A549 (cell line): ENCODE results near the gene NRN1L. TPM values are rescaled to one million over a fixed set of nuclear protein-coding genes. Genes with fewer than 3 reads are reported as not detected.
A peak's percentile ranks its signal among the peaks of the same experiment; 100 is the strongest.

Experiments
- ATAC-seq, 2 experiments: fragments of 200-7000 bp in 1 of 2; fragments of >200 bp in 1 of 2; cut with Nextera tagmentation in 1 of 2; cut with Tn5 transposase in 1 of 2; 3 replicates each; pipeline versions ENCODE4 v1.8.0 to v1.9.1; 2018 to 2020; ENCODE audit warnings: mild to moderate bottlenecking in 1 of 2, moderate library complexity in 1 of 2
- CTCF ChIA-PET: fragments of 300-600 bp; sonication (Branson Sonifier 250); formaldehyde crosslinking; extraction: SDS; loops from one replicate; lab custom pipeline; 2021; ENCODE audit warnings: antibody characterized with exemption, inconsistent platforms; lab: Yijun Ruan, JAX
- POLR2A ChIA-PET: fragments of 350-600 bp; formaldehyde crosslinking; extraction: SDS; loops from one replicate; lab custom pipeline; 2021; ENCODE audit warnings: antibody characterized with exemption, inconsistent platforms; lab: Yijun Ruan, JAX
- DNase-seq, 2 experiments: peaks; one replicate each; pipeline versions ENCODE4 v3.0.0 to v3.0.0-alpha.2; 2011 to 2016; ENCODE audit warnings: low read depth in 1 of 2, low spot score in 1 of 2
- FAIRE-seq: peaks from 2 replicates; lab custom pipeline; 2011; peaks lifted over from hg19 to GRCh38; lab: Jason Lieb, UNC
- H3K27ac ChIP-seq, 2 experiments: fragments of >200 bp; sonication (Bioruptor Twin); formaldehyde crosslinking; 3 replicates each; pipeline ENCODE4 v1.5.1; 2016 to 2017
- H3K4me1 ChIP-seq: fragments of >200 bp; sonication (Bioruptor Twin); formaldehyde crosslinking; 3 replicates; pipeline ENCODE4 v1.6.1; 2016
- H3K4me2 ChIP-seq: fragments of >200 bp; sonication (Bioruptor Twin); formaldehyde crosslinking; 3 replicates; pipeline ENCODE4 v1.6.1; 2016
- H3K4me3 ChIP-seq: fragments of >200 bp; sonication (Bioruptor Twin); formaldehyde crosslinking; 3 replicates; pipeline ENCODE4 v1.5.1; 2016
- H3K9me3 ChIP-seq: fragments of >200 bp; sonication (Bioruptor Twin); formaldehyde crosslinking; 3 replicates; pipeline ENCODE4 v1.6.1; 2016
- CBX2 ChIP-seq: fragments of 200-600 bp; sonication (generic); IDR thresholded peaks from 2 replicates; pipeline ENCODE4 v1.6.1; 2016; ENCODE audit warnings: low read depth, mild to moderate bottlenecking, borderline replicate concordance
- CHD2 ChIP-seq: fragments of 150-350 bp; IDR thresholded peaks from 2 replicates; pipeline ENCODE4 v1.6.1; 2014; ENCODE audit warnings: low read length; ENCODE audit not compliant: partially characterized antibody
- EHMT2 ChIP-seq: fragments of 200-600 bp; sonication (generic); IDR thresholded peaks from 2 replicates; pipeline ENCODE4 v1.6.1; 2016; ENCODE audit warnings: antibody characterized with exemption, low read depth, mild to moderate bottlenecking, moderate library complexity
- FOSB ChIP-seq: fragments of 250-450 bp; sonication (Bioruptor Pico); IDR thresholded peaks from 2 replicates; pipeline ENCODE4 v1.5.0; 2020; ENCODE audit warnings: mild to moderate bottlenecking, moderate library complexity
- FOSL2 ChIP-seq, 2 experiments: fragments of 450-650 bp in 1 of 2; fragments of >200 bp in 1 of 2; sonication (Bioruptor Twin) in 1 of 2; formaldehyde crosslinking; IDR thresholded peaks; 2 replicates each; pipeline versions ENCODE4 v1.5.0 to v1.6.1; 2016 to 2020; ENCODE audit warnings: mild to moderate bottlenecking in 1 of 2, moderate library complexity in 1 of 2
- GATA3 ChIP-seq: IDR thresholded peaks from 2 replicates; pipeline ENCODE4 v1.6.1; 2012; ENCODE audit warnings: borderline replicate concordance
- HDAC2 ChIP-seq: fragments of 200-600 bp; sonication (generic); IDR thresholded peaks from 2 replicates; pipeline ENCODE4 v1.6.1; 2016
- JUN ChIP-seq, 2 experiments: fragments of >200 bp; sonication (Bioruptor Twin); formaldehyde crosslinking; IDR thresholded peaks; 2 replicates in 1 of 2; 3 replicates in 1 of 2; pipeline ENCODE4 v1.6.1; 2016 to 2017
- KDM5A ChIP-seq: fragments of 200-600 bp; sonication (generic); IDR thresholded peaks from 2 replicates; pipeline ENCODE4 v1.6.1; 2016; ENCODE audit warnings: antibody characterized with exemption, mild to moderate bottlenecking
- MAFK ChIP-seq: fragments of 450-650 bp; IDR thresholded peaks from 2 replicates; pipeline ENCODE4 v1.6.1; 2014; ENCODE audit not compliant: partially characterized antibody
- RARB ChIP-seq: fragments of 250-450 bp; sonication (Bioruptor Pico); IDR thresholded peaks from 2 replicates; pipeline ENCODE4 v1.8.0; 2021; ENCODE audit warnings: mild to moderate bottlenecking, moderate library complexity
- RFX5 ChIP-seq: fragments of 450-650 bp; IDR thresholded peaks from 2 replicates; pipeline ENCODE4 v1.7.1; 2014; ENCODE audit warnings: antibody characterized with exemption, mild to moderate bottlenecking, moderate library complexity
- SREBF2 ChIP-seq: fragments of 450-650 bp; IDR thresholded peaks from 2 replicates; pipeline ENCODE4 v1.6.1; 2014; ENCODE audit warnings: mild to moderate bottlenecking, moderate library complexity
- ZC3H11A ChIP-seq: fragments of 450-650 bp; IDR thresholded peaks from 2 replicates; pipeline ENCODE4 v1.6.1; 2014; ENCODE audit warnings: antibody characterized with exemption, mild to moderate bottlenecking
- ZFP36 ChIP-seq: fragments of 450-650 bp; IDR thresholded peaks from 2 replicates; pipeline ENCODE4 v1.6.1; 2014; ENCODE audit warnings: borderline replicate concordance; ENCODE audit not compliant: partially characterized antibody
- ZNF302 ChIP-seq: fragments of 250-450 bp; sonication (Bioruptor Pico); IDR thresholded peaks from 2 replicates; pipeline ENCODE4 v1.9.0; 2021; ENCODE audit warnings: inconsistent platforms, mild to moderate bottlenecking, moderate library complexity
- WGBS: methylation state at CpG from one replicate; pipeline ENCODE4 v1.1.6; 2017; ENCODE audit errors: missing lambda C conversion rate; 5-methylcytosine and 5-hydroxymethylcytosine counted together
- polyA plus RNA-seq, 4 experiments: library from polyadenylated mRNA; depleted of rRNA in 3 of 4; stranded (reverse); fragments of >200 nt; fragmentation: RNase III in 1 of 4; extraction: RNeasy Plus Mini Kit Qiagen cat#74134 plus additional on column Dnase treatment in 1 of 4; gene quantifications; 2 replicates in 3 of 4; 3 replicates in 1 of 4; pipeline ENCODE4 v1.2.3, GENCODE V29; 2011 to 2017
- TF ChIP-seq, protein P1 (sequence below): IDR thresholded peaks from 2 replicates; pipeline ENCODE4 v1.6.1; 2012
- TF ChIP-seq, protein P2 (sequence below): fragments of 150-350 bp; IDR thresholded peaks from 2 replicates; pipeline ENCODE4 v1.6.1; 2014; ENCODE audit warnings: low read depth, mild to moderate bottlenecking, low read length
- TF ChIP-seq, protein P3 (sequence below): IDR thresholded peaks from 2 replicates; pipeline ENCODE4 v1.6.1; 2012; ENCODE audit warnings: low read depth, borderline replicate concordance
- TF ChIP-seq, protein P4 (sequence below): fragments of 450-650 bp; IDR thresholded peaks from 2 replicates; pipeline ENCODE4 v1.6.1; 2014; ENCODE audit warnings: antibody characterized with exemption
- TF ChIP-seq, protein P5 (sequence below): IDR thresholded peaks from 2 replicates; pipeline ENCODE4 v1.6.1; 2012
- TF ChIP-seq, protein P6 (sequence below): fragments of >200 bp; sonication (Bioruptor Twin); formaldehyde crosslinking; IDR thresholded peaks from 3 replicates; pipeline ENCODE4 v1.5.1; 2016

NRN1L gene
- polyA plus RNA-seq, 2 of the 4 experiments (the other 2 are of a cell fraction), result 0.22 TPM; not detected in 1

DNA sequence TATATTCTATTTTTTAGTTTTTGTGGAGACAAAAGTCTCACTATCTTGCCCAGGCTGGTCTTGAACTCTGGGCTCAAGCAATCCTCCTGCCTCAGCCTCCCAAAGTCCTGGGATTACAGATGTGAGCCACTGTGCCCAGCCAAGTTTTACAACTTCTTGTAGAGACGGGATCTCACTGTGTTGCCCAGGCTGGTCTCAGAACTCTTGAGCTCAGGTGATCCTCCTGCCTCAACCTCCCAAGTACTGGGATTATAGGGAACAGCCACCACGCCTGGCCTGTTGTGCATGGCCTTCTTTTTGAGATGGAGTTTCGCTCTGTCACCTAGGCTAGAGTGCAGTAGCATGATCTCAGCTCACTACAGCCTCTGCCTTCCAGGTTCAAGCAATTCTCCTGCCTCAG lies 31.0 kb upstream of the NRN1L start (continued):
- TF ChIP-seq ZNF302 (CRISPR knock-in tag) (no peak), ZFP36 (no peak), CHD2 (no peak), RFX5 (no peak), EHMT2 (no peak), HDAC2 (no peak), ZC3H11A (no peak), JUN (IDR thresholded peaks at IDR 0.05) (no peak)

DNA sequence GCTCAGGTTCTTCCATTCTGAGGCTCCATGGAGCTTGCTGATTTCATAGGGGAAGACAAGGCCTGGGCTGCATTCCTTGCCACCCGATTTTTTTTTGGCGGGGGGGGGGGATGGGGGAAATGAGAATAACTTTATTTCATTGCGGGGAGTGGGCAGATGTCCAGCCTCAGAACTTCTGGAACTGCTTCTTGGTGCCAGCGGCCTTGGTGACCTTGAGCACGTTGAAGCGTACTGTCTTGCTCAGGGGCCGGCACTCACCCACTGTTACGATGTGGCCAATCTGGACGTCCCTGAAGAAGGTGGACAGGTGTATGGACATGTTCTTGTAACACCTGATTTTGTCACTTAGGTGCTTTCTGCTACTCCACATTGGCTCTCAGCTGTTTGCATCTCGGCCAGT lies 28.9 kb upstream of the NRN1L start:
- ChIA-PET POLR2A (no interaction called here), CTCF (interaction anchor here (0.7 to 1.9 kb wide), 5 partner anchors 9 to 61 kb away, joined by 3 to 10 read pairs (median 4); no protein-coding TSS in a partner anchor)
- FAIRE-seq (no peak), DNase-seq (no peak), ATAC-seq (no peak)
- TF ChIP-seq, protein P1, sequence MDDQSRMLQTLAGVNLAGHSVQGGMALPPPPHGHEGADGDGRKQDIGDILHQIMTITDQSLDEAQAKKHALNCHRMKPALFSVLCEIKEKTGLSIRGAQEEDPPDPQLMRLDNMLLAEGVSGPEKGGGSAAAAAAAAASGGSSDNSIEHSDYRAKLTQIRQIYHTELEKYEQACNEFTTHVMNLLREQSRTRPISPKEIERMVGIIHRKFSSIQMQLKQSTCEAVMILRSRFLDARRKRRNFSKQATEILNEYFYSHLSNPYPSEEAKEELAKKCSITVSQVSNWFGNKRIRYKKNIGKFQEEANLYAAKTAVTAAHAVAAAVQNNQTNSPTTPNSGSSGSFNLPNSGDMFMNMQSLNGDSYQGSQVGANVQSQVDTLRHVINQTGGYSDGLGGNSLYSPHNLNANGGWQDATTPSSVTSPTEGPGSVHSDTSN, result no peak
- no peak for TF ChIP-seq CBX2
- TF ChIP-seq, protein P2, sequence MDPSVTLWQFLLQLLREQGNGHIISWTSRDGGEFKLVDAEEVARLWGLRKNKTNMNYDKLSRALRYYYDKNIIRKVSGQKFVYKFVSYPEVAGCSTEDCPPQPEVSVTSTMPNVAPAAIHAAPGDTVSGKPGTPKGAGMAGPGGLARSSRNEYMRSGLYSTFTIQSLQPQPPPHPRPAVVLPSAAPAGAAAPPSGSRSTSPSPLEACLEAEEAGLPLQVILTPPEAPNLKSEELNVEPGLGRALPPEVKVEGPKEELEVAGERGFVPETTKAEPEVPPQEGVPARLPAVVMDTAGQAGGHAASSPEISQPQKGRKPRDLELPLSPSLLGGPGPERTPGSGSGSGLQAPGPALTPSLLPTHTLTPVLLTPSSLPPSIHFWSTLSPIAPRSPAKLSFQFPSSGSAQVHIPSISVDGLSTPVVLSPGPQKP, result no peak
- no peak for TF ChIP-seq SREBF2
- no peak for TF ChIP-seq KDM5A
- no peak overlapping the region for H3K27ac ChIP-seq
- 87% methylated on average over 10 of the region's 10 CpGs for WGBS
- H3K4me1 ChIP-seq, result peaks cover 40% of the 10 kb centered on the region
- no peaks in the 10 kb centered on the region for H3K9me3 ChIP-seq
- H3K4me3 ChIP-seq, result no peak overlapping the region
- H3K4me2 ChIP-seq, result no peak overlapping the region

DNA sequence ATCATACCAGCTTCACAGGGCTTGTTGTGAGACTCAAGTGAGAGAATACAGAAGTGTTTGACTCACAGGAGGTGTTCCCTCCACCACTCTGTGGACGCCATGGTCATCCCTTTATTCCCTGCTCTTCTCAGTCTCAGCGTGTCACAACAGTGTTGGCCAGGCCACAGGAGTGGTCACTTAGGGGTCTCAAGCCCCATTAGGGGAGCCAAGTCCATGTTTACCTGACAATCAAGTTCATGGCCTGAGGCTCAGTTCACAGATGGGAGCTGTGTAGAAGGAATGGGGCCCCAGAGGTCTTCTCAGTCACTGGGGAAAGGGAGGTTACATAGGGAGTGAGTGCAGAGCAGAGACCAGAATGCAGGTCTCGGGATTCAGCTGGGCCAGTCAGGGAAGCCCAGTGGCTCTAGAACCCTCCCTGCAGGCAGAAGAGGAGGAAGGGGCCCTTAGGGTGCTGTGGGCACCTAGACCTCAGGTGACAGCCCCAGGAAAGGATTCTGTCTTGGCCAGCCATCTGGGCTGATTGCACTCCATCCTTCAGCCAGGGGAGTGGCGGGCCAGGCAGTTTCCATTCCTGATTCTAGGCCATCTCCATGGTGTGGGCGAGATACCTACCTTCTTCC lies 27.6 kb upstream of the NRN1L start:
- CTCF ChIA-PET, result interaction anchor here (0.7 to 1.7 kb wide), 5 partner anchors 9 to 58 kb away, joined by 3 to 7 read pairs (median 3); partner anchors contain the start of gene NRN1L
- no peak for TF ChIP-seq GATA3
- FAIRE-seq (no peak), DNase-seq (no peak), ATAC-seq (peak; percentile 35 to 51; a peak in 5 of 6 replicates)
- Histone ChIP-seq H3K4me1 (peaks cover 48% of the 10 kb centered on the region), H3K27ac (peak overlapping the region in 1 of 2 experiments; percentile 56; a peak in 3 of 6 replicates), H3K9me3 (no peaks in the 10 kb centered on the region), H3K4me2 (peak overlapping the region; percentile 65), H3K4me3 (no peak overlapping the region)
- POLR2A ChIA-PET, result no interaction called here
- WGBS, result 87% methylated on average over 5 of the region's 5 CpGs

DNA sequence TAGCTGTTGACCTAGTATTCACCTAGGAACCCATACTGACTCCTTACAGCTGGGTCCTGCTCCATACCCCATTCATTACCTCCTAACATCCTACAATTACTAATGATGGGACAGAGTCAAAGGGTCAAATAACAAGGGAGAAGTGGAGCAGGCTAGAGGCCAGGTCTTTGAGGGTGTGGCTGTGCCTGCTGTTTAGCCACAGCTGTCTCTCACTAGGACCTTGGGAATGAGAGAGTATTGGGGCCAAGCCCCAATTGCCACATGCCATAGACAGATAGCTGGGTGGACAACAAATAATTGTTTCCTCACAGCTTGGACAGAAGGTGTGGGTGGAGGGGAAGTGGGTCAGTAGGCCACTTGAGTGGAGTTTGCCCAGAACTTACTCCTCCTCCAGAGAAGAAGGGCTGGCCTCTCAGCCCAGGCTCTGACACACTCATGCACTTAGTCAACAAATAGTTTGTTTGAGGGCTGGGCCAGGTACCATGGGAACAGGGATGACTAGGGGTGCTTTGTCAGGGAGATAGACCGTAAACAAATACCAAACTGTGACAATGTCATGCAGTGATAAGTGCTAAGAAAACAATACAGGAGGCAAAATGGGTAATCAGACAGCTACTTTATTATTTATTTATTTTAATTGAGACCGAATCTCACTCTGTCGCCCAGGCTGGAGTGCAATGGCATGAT lies 27.0 kb upstream of the NRN1L start:
- DNase-seq, result peak; percentile 95 to 96
- POLR2A ChIA-PET, result interaction anchor here (0.7 kb wide), 1 partner anchor 41 kb away, joined by 3 read pairs; no protein-coding TSS in a partner anchor
- FAIRE-seq, result no peak
- 26% methylated on average over 3 of the region's 3 CpGs for WGBS
- ATAC-seq, result peak; percentile 97 to 98
- Histone ChIP-seq H3K9me3 (no peaks in the 10 kb centered on the region), H3K4me3 (no peak overlapping the region), H3K4me1 (peaks cover 54% of the 10 kb centered on the region), H3K4me2 (peak overlapping the region; percentile 65), H3K27ac (peak overlapping the region in 1 of 2 experiments; percentile 56; a peak in 3 of 6 replicates)
- CTCF ChIA-PET, result interaction anchor here (0.7 to 1.7 kb wide), 5 partner anchors 9 to 58 kb away, joined by 3 to 7 read pairs (median 3); partner anchors contain the start of gene NRN1L
- TF ChIP-seq, protein P3, sequence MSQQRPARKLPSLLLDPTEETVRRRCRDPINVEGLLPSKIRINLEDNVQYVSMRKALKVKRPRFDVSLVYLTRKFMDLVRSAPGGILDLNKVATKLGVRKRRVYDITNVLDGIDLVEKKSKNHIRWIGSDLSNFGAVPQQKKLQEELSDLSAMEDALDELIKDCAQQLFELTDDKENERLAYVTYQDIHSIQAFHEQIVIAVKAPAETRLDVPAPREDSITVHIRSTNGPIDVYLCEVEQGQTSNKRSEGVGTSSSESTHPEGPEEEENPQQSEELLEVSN, result no peak
- TF ChIP-seq, protein P1, result peak; percentile 54; the same call in 1 of the 2 replicates
- TF ChIP-seq RARB (CRISPR knock-in tag) (no peak), CHD2 (no peak), GATA3 (peak; percentile 29; the same call in 1 of the 2 replicates), FOSB (CRISPR knock-in tag) (no peak), MAFK (peak; percentile 34), FOSL2 (IDR thresholded peaks at IDR 0.05) (no peak; the same call in 1 of the 2 replicates), FOSL2 (CRISPR knock-in tag; IDR thresholded peaks at IDR 0.05) (peak; percentile 85)
- TF ChIP-seq, protein P4, sequence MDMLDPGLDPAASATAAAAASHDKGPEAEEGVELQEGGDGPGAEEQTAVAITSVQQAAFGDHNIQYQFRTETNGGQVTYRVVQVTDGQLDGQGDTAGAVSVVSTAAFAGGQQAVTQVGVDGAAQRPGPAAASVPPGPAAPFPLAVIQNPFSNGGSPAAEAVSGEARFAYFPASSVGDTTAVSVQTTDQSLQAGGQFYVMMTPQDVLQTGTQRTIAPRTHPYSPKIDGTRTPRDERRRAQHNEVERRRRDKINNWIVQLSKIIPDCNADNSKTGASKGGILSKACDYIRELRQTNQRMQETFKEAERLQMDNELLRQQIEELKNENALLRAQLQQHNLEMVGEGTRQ, result no peak
- TF ChIP-seq, protein P5, sequence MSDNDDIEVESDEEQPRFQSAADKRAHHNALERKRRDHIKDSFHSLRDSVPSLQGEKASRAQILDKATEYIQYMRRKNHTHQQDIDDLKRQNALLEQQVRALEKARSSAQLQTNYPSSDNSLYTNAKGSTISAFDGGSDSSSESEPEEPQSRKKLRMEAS, result 0 out of 2 replicates have a peak, but pooled peaks have one; percentile 37
- TF ChIP-seq, protein P6, sequence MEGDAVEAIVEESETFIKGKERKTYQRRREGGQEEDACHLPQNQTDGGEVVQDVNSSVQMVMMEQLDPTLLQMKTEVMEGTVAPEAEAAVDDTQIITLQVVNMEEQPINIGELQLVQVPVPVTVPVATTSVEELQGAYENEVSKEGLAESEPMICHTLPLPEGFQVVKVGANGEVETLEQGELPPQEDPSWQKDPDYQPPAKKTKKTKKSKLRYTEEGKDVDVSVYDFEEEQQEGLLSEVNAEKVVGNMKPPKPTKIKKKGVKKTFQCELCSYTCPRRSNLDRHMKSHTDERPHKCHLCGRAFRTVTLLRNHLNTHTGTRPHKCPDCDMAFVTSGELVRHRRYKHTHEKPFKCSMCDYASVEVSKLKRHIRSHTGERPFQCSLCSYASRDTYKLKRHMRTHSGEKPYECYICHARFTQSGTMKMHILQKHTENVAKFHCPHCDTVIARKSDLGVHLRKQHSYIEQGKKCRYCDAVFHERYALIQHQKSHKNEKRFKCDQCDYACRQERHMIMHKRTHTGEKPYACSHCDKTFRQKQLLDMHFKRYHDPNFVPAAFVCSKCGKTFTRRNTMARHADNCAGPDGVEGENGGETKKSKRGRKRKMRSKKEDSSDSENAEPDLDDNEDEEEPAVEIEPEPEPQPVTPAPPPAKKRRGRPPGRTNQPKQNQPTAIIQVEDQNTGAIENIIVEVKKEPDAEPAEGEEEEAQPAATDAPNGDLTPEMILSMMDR, result no peak
